ENCODE measurements around the gene PRR7. TPM values are rescaled to one million over a fixed set of nuclear protein-coding genes. Genes with fewer than 3 reads are reported as not detected.
A peak's percentile ranks its signal among the peaks of the same experiment; 100 is the strongest.

Gene PRR7
- total and polyA plus RNA-seq, 2 of the 13 experiments (the other 11 are each of a cell fraction or from before 2014, with no cell fraction given): 4.8 to 5.0 TPM

DNA sequence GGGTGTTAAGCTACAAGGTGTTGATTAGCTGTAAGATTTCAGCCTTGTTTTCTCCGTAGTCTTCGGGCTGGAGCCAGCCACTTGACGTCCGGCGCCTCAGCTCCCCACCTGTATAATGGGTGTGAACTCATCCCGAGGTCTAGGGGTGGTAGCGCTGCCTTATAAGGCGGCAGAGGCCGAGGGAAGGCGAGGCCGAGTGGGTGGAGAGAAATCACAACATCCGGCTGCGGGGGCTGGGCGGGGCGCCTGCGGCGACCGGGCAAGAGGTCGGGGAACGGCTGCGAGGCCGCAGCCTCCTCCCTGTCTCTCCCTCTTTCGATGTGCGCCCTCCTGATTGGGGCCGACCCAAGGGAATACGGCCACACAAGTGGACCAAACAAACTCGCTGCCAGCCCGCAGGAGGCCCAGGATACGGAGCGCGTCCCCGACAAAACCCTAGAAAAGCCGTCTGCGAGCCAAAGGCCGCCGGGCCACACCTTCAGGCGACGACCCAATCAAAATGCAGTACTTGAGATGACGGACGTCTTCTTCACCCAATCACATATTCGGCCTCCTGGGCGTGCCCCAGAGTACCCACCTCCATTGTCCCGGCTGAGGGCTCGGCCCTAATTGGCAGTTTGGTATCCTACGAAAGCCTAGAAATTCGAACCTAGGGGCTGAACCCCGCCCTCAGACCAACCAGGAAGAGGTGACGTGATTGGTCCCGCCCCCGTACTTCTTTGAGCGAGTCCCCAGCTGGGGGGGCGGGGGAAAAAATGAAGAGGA lies 20.6 kb upstream of the PRR7 start (continued):
- TF ChIP-seq TBX3 (IDR thresholded peaks at IDR 0.05; ENCODE audit: borderline replicate concordance) (no peak), ZFP82 (CRISPR knock-in tag; IDR thresholded peaks at IDR 0.05; ENCODE audit: borderline replicate concordance) (no peak), STAG1 (CRISPR knock-in tag; IDR thresholded peaks at IDR 0.05) (0 out of 2 replicates have a peak, but pooled peaks have one; percentile 8), TARDBP (CRISPR knock-in tag; IDR thresholded peaks at IDR 0.05) (no peak; the same call in 1 of the 2 replicates), ZMYM2 (CRISPR knock-in tag; IDR thresholded peaks at IDR 0.05) (peak; percentile 97), PAX8 (CRISPR knock-in tag; IDR thresholded peaks at IDR 0.05; ENCODE audit: borderline replicate concordance) (no peak), MED8 (CRISPR knock-in tag; IDR thresholded peaks at IDR 0.05; ENCODE audit: insufficient replicate concordance) (no peak), ZNF7 (CRISPR knock-in tag; IDR thresholded peaks at IDR 0.05) (peak; percentile 84), JUN (CRISPR knock-in tag; IDR thresholded peaks at IDR 0.05) (no peak), SKI (IDR thresholded peaks at IDR 0.05; ENCODE audit: partially characterized antibody) (peak; percentile 8), MLLT10 (CRISPR knock-in tag; IDR thresholded peaks at IDR 0.05) (no peak), DBP (CRISPR knock-in tag; IDR thresholded peaks at IDR 0.05; ENCODE audit: not compliant biosample characterization) (peak; percentile 37), FOXJ3 (CRISPR knock-in tag; IDR thresholded peaks at IDR 0.05; ENCODE audit: borderline replicate concordance) (peak; percentile 17; the same call in 1 of the 2 replicates), MAFG (CRISPR knock-in tag; IDR thresholded peaks at IDR 0.05) (no peak), ZNF83 (CRISPR knock-in tag; IDR thresholded peaks at IDR 0.05; ENCODE audit: borderline replicate concordance) (no peak), TCF12 (IDR thresholded peaks at IDR 0.05) (no peak), TCF12 (CRISPR knock-in tag; IDR thresholded peaks at IDR 0.05) (no peak; the same call in 1 of the 2 replicates), LBX2 (CRISPR knock-in tag; IDR thresholded peaks at IDR 0.05; ENCODE audit: borderline replicate concordance) (no peak), XRCC5 (optimal IDR thresholded peaks at IDR 0.05; ENCODE audit: low read length) (no peak), ZNF776 (CRISPR knock-in tag; IDR thresholded peaks at IDR 0.05) (no peak), ZNF441 (CRISPR knock-in tag; IDR thresholded peaks at IDR 0.05; ENCODE audit: borderline replicate concordance) (no peak)
- TF ChIP-seq, protein P1, sequence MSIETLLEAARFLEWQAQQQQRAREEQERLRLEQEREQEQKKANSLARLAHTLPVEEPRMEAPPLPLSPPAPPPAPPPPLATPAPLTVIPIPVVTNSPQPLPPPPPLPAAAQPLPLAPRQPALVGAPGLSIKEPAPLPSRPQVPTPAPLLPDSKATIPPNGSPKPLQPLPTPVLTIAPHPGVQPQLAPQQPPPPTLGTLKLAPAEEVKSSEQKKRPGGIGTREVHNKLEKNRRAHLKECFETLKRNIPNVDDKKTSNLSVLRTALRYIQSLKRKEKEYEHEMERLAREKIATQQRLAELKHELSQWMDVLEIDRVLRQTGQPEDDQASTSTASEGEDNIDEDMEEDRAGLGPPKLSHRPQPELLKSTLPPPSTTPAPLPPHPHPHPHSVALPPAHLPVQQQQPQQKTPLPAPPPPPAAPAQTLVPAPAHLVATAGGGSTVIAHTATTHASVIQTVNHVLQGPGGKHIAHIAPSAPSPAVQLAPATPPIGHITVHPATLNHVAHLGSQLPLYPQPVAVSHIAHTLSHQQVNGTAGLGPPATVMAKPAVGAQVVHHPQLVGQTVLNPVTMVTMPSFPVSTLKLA (IDR thresholded peaks at IDR 0.05): peak; percentile 31; the same call in 1 of the 2 replicates
- TF ChIP-seq, protein P2, sequence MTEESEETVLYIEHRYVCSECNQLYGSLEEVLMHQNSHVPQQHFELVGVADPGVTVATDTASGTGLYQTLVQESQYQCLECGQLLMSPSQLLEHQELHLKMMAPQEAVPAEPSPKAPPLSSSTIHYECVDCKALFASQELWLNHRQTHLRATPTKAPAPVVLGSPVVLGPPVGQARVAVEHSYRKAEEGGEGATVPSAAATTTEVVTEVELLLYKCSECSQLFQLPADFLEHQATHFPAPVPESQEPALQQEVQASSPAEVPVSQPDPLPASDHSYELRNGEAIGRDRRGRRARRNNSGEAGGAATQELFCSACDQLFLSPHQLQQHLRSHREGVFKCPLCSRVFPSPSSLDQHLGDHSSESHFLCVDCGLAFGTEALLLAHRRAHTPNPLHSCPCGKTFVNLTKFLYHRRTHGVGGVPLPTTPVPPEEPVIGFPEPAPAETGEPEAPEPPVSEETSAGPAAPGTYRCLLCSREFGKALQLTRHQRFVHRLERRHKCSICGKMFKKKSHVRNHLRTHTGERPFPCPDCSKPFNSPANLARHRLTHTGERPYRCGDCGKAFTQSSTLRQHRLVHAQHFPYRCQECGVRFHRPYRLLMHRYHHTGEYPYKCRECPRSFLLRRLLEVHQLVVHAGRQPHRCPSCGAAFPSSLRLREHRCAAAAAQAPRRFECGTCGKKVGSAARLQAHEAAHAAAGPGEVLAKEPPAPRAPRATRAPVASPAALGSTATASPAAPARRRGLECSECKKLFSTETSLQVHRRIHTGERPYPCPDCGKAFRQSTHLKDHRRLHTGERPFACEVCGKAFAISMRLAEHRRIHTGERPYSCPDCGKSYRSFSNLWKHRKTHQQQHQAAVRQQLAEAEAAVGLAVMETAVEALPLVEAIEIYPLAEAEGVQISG (CRISPR knock-in tag; IDR thresholded peaks at IDR 0.05): peak; percentile 64
- TF ChIP-seq, protein P3, sequence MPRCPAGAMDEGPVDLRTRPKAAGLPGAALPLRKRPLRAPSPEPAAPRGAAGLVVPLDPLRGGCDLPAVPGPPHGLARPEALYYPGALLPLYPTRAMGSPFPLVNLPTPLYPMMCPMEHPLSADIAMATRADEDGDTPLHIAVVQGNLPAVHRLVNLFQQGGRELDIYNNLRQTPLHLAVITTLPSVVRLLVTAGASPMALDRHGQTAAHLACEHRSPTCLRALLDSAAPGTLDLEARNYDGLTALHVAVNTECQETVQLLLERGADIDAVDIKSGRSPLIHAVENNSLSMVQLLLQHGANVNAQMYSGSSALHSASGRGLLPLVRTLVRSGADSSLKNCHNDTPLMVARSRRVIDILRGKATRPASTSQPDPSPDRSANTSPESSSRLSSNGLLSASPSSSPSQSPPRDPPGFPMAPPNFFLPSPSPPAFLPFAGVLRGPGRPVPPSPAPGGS (CRISPR knock-in tag; IDR thresholded peaks at IDR 0.05): peak; percentile 80; the same call in 1 of the 2 replicates

Data from HepG2 (cell line).